Lung microvascular endothelial cell (primary cell): ENCODE results near the gene TBC1D24. TPM values are rescaled to one million over a fixed set of nuclear protein-coding genes. Genes with fewer than 3 reads are reported as not detected.

Experiments
- total RNA-seq: library from RNA; depleted of rRNA; stranded (reverse); fragments of >200 nt; gene quantifications from 2 replicates; pipeline ENCODE4 v1.2.1, GENCODE V29; 2014

TBC1D24 gene
- total RNA-seq, 1 donor from 2014 or later = 6.3 TPM

Other genes starting within 250 kb of the TBC1D24 start
- gene DNASE1L2, start 238.7 kb upstream of the TBC1D24 start, total RNA-seq = 0.22 and 0.40 TPM in 2 replicates
- gene ECI1, start 223.5 kb upstream of the TBC1D24 start, total RNA-seq = 23.5 and 29.6 TPM in 2 replicates
- gene RNPS1, start 207.0 kb upstream of the TBC1D24 start, total RNA-seq = 33.6 and 45.4 TPM in 2 replicates
- 20.3 and 30.2 TPM in 2 replicates for gene ABCA3, start 134.4 kb upstream of the TBC1D24 start, total RNA-seq
- gene CCNF, start 45.7 kb upstream of the TBC1D24 start, total RNA-seq = 7.7 and 15.0 TPM in 2 replicates
- 2.6 and 3.3 TPM in 2 replicates for gene TEDC2, start 15.0 kb upstream of the TBC1D24 start, total RNA-seq
- gene NTN3, start 3.8 kb upstream of the TBC1D24 start, total RNA-seq = under 0.01 TPM in 2 replicates
- 5.2 and 7.1 TPM in 2 replicates for gene ATP6V0C, start 38.8 kb downstream of the TBC1D24 start, total RNA-seq
- 25.5 and 30.8 TPM in 2 replicates for gene AMDHD2, start 45.2 kb downstream of the TBC1D24 start, total RNA-seq
- under 0.01 TPM in 1 of 2 replicates, not detected in the other for gene CEMP1, start 56.3 kb downstream of the TBC1D24 start, total RNA-seq
- gene PDPK1, start 62.9 kb downstream of the TBC1D24 start, total RNA-seq = 12.6 and 16.3 TPM in 2 replicates
- 13.3 and 17.5 TPM in 2 replicates for gene KCTD5, start 207.4 kb downstream of the TBC1D24 start, total RNA-seq
- gene PRSS27, start 245.1 kb downstream of the TBC1D24 start, total RNA-seq = under 0.01 and 0.20 TPM in 2 replicates